GM18517 (cell line): Measurements from ENCODE around the gene DYNLT1.
"Not testable (repeated sequence)": the region's sequence is repeated elsewhere in the genome, so short reads cannot be mapped to it uniquely, and the experiment has no call there.

ENCODE experiments used
- ATAC-seq: cut with Tn5 transposase; IDR thresholded peaks from one replicate; pipeline ENCODE4 v1.9.1; 2021; ENCODE audit warnings: mild to moderate bottlenecking, moderate library complexity; ENCODE audit not compliant: unreplicated experiment

The DYNLT1 gene

GRCh38 chr6:158663625-158664165 is 19.2 kb upstream of the DYNLT1 start:
- ATAC-seq: no peak

GRCh38 chr6:158662954-158663624 is 18.5 kb upstream of the DYNLT1 start:
- no peak for ATAC-seq

- no peak for ATAC-seq
These were observed 18.0 kb upstream of the DYNLT1 start for GRCh38 chr6:158662607-158662953.

- ATAC-seq: no peak
These were observed 16.7 kb upstream of the DYNLT1 start for GRCh38 chr6:158661156-158661685.

GRCh38 chr6:158660333-158660754 is 15.8 kb upstream of the DYNLT1 start:
- no peak for ATAC-seq

- not testable (repeated sequence) for ATAC-seq
These were observed 12.4 kb upstream of the DYNLT1 start for GRCh38 chr6:158656986-158657385.

- no peak for ATAC-seq
These were observed 11.3 kb upstream of the DYNLT1 start for GRCh38 chr6:158655569-158656450.

- ATAC-seq: no peak
These were observed 10.5 kb upstream of the DYNLT1 start for GRCh38 chr6:158654960-158655489.

- ATAC-seq: no peak
These were observed 10.0 kb upstream of the DYNLT1 start for GRCh38 chr6:158654498-158654897.

- ATAC-seq: peak; percentile 42
These were observed 9.2 kb upstream of the DYNLT1 start for GRCh38 chr6:158653577-158654354.

GRCh38 chr6:158651981-158652737 is 7.6 kb upstream of the DYNLT1 start:
- ATAC-seq: not testable (repeated sequence)

- ATAC-seq: peak; percentile 56
These were observed 5.0 kb upstream of the DYNLT1 start, which contains the start of gene SYTL3 for GRCh38 chr6:158649289-158650143. Gene SYTL3 (plus strand): TSS chr6:158650054. CDS start chr6:158663269, 13,215 bp downstream.

- peak; percentile 33 for ATAC-seq
These were observed 4.2 kb upstream of the DYNLT1 start for GRCh38 chr6:158648682-158649131.

GRCh38 chr6:158647501-158647900 is 3.0 kb upstream of the DYNLT1 start:
- ATAC-seq: no peak

GRCh38 chr6:158646023-158646910 is 1.7 kb upstream of the DYNLT1 start:
- ATAC-seq: no peak

GRCh38 chr6:158645064-158646022 is 800 bp upstream of the DYNLT1 start:
- no peak for ATAC-seq

GRCh38 chr6:158643836-158644230 is 710 bp downstream of the DYNLT1 start:
- no peak for ATAC-seq
